Ramos (cell line): ENCODE results near the gene FRRS1L.

Source experiments
- in situ Hi-C: fragments of 300-500 bp; cut with MboI; formaldehyde crosslinking; loops from one replicate; pipeline ENCODE4 v1.14.3; 2022; ENCODE audit warnings: low sequenced_read_pairs; ENCODE audit not compliant: unreplicated experiment

The FRRS1L gene

GRCh38 chr9:109166771-109167601, at the start of gene FRRS1L:
Gene FRRS1L (minus strand): TSS chr9:109167249. CDS start chr9:109167138, 111 bp downstream.
- in situ Hi-C loops, result no loop called here

GRCh38 chr9:109214414-109214813, 47.4 kb upstream of the FRRS1L start:
- in situ Hi-C loops, result no loop called here

- in situ Hi-C loops, result no loop called here
Observed at GRCh38 chr9:109213285-109214121, 46.5 kb upstream of the FRRS1L start.

GRCh38 chr9:109212768-109213167, 45.7 kb upstream of the FRRS1L start:
- in situ Hi-C loops, result no loop called here

- in situ Hi-C loops, result no loop called here
Observed at GRCh38 chr9:109206670-109207069, 39.6 kb upstream of the FRRS1L start.

- in situ Hi-C loops, result no loop called here
Observed at GRCh38 chr9:109205526-109205925, 38.5 kb upstream of the FRRS1L start.

- in situ Hi-C loops, result no loop called here
Observed at GRCh38 chr9:109203761-109204360, 36.8 kb upstream of the FRRS1L start.

GRCh38 chr9:109199676-109200075, 32.6 kb upstream of the FRRS1L start:
- in situ Hi-C loops, result no loop called here

- in situ Hi-C loops, result no loop called here
Observed at GRCh38 chr9:109198736-109199382, 31.8 kb upstream of the FRRS1L start.

- in situ Hi-C loops, result no loop called here
Observed at GRCh38 chr9:109193974-109194556, 27.0 kb upstream of the FRRS1L start.

GRCh38 chr9:109192732-109193361, 25.8 kb upstream of the FRRS1L start:
- in situ Hi-C loops, result no loop called here

GRCh38 chr9:109191746-109192145, 24.7 kb upstream of the FRRS1L start:
- in situ Hi-C loops, result no loop called here

GRCh38 chr9:109190151-109190550, 23.1 kb upstream of the FRRS1L start:
- in situ Hi-C loops, result no loop called here

- in situ Hi-C loops, result no loop called here
Observed at GRCh38 chr9:109186857-109187520, 19.9 kb upstream of the FRRS1L start.

- in situ Hi-C loops, result no loop called here
Observed at GRCh38 chr9:109182940-109183798, 16.1 kb upstream of the FRRS1L start.

- in situ Hi-C loops, result no loop called here
Observed at GRCh38 chr9:109182550-109182939, 15.5 kb upstream of the FRRS1L start.

GRCh38 chr9:109181284-109181683, 14.2 kb upstream of the FRRS1L start:
- in situ Hi-C loops, result no loop called here
